8988T (cell line): ENCODE results near the gene NAA40.

Experiments used
- DNase-seq: peaks from one replicate; pipeline ENCODE4 v3.0.0; 2011

NAA40 gene

GRCh38 chr11:63938479-63939396 is at the start of gene NAA40:
NAA40 (plus strand) TSS chr11:63939002; CDS start chr11:63939097, 95 bp downstream.
- peak; percentile 98 for DNase-seq

DNA sequence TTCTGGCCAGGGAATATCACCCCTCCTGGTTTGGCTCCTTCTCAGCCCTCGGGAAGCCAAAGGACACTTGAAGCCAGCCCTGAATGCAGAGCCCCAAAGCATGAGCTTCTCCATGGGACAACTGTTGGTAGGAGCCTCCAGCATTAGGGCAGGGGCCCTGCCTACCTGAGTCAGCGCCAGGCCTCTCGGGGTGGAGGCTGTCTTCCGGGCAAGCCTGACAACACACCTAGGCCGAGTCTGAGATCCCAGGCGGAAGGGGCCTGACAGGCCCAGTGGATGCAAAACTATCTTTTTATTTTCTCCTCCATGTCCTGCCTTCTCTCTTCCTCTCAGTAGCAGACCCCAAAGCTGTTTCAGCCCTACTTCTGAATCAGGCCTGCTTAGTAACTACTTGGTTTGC is 49.5 kb upstream of the NAA40 start:
- no peak for DNase-seq

GRCh38 chr11:63890368-63890767 is 48.4 kb upstream of the NAA40 start:
- DNase-seq, result no peak

- DNase-seq, result no peak
These were observed 46.6 kb upstream of the NAA40 start for GRCh38 chr11:63892228-63892627.

DNA sequence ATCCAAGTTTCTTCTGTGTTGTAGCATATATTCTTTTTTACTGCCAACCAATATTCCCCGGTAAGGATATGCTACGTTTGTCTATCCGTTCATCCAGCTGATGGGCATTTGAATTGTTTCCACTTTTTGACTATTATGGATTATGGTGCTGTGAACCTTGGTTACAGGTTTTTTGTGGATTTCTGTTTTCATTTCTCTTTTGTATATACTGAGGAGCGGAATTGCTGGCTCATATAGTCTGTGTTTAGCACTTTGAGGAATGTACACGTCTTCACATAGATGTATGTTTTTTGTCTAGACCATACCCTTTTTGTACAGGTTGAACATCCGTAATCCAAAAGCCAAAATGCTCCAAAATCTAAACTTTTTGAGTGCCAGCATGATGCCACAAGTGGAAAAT is 45.4 kb upstream of the NAA40 start:
- DNase-seq, result no peak

- DNase-seq, result no peak
These were observed 42.7 kb upstream of the NAA40 start for GRCh38 chr11:63896071-63896470.

DNA sequence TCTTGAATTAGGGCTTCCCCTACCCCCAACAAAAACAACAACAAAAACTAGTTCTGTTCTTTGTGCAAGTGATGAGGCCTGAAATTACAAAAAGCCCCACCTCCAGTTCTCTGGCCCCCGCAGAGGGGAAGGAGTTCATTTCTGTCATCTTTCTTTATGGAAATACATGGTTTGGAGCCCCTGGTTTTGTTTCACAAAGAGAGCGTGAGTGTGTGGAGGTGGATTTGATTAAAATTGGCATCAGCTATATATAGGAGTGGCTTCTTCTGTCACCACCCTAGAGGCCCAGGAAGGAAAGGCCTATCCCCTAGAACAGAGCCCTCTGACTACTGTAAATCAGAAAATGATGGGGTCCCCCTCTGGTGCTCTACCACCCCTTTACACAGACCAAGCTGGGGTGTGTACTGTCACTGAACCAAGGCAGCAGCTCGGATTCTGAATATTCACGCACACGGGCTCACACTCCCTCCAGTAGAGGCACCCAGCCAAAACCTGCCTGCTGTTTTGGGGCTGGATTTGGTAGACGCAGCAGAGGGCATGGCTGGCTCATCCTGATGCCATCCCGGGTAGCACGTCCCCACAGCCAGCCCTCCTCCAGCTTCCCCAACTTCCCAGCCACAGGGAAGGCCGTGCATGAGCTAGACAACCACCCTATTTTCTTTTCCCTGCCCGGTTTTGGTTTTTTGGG is 41.2 kb upstream of the NAA40 start:
- no peak for DNase-seq

DNA sequence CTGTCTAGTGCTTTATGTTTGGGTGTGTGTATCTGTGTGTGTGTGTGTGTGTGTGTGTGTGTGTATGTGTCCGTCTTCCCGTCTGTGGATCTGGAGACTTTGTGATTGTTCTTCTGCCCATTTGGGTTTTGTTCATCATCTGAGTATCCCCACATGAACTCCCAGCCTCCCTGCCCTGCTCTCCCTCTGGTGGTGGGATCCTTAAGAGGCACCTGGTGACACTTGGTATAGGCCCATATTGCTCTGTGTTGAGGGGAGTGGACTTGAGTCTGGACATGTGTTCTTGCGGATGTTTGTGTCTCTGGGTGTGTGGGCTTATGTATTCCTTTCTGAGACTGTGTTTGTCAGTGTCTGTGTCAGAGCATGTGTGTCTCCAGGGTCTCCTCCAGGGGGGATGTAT is 37.1 kb upstream of the NAA40 start:
- no peak for DNase-seq

DNA sequence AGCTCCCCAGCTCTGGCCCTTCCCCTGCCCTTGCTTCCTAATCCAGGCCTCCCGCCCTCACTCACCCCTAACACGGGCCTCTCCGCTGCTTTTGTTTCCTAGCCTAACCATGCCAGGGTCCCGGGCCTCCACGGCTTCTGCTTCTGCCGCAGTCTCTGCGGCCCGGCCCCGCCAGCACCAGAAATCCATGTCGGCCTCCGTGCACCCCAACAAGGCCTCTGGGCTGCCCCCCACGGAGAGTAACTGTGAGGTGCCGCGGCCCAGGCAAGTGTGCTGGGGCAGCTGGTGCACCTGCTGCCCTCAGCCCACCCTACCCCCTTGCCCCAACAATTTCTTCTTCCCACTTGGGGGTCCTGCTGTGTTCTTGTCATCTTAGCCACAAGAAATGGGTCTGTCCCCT is 34.9 kb upstream of the NAA40 start:
- DNase-seq, result no peak

- no peak for DNase-seq
These were observed 34.1 kb upstream of the NAA40 start for GRCh38 chr11:63904743-63905142.

- DNase-seq, result no peak
These were observed 33.6 kb upstream of the NAA40 start for GRCh38 chr11:63905179-63905578.

DNA sequence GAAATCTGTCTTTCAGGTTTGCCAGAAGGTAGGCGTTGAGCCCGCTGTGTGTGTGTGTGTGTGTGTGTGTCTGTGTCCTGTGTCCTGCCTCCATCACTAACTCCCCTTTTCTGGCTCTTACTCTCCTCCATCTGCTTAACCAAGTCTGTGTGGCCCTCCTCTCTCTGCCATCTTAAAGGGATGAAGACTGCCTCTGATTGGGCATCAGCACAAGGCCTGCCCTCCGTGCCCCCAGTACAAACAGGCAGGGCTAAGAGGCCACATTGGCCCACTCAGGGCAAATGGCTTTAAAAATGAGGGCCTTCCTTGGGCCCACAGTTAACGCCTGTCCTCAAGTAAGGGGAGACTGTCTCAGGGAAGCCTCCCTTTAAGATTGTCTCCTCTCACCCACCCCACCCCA is 32.7 kb upstream of the NAA40 start:
- DNase-seq, result no peak

DNA sequence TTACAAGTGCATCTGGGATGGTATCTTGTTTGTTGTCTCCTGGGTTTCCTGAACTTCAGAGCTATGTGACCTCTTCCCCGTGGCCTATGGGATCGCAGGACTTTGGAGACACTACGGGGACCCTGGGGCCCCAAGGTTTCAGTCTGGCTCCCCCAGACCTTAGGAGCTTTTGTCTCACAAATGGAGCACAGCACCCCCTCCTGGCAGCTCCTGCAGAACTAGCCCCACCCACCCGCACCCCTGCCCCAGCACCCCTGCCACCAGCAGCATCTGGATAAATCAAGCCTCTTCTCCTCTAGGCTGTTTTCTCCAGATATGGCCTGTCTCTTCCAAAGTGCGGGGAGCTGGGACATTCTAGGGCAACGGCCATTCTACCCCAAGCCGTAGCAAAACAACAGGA is 32.2 kb upstream of the NAA40 start:
- DNase-seq, result peak; percentile 93

DNA sequence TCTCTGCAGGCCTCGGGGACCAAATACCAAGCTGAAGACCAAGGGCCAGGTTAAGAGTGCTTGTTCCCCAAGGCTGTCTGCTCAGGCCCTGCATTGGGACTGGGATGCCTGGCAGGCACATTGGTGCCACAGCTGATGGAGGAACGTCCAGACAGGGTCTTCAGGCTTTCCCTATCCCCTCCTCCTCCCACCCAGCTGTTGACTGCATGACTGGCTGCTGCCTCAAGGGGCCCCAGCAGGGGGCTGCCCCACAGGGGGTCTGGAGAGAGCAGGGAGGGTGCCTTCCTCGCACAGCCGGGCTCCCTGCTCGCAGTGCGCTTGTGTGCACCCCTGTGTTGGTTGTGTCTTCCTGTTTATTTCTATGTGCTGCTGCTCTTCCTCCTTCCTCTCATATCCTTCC is 31.7 kb upstream of the NAA40 start:
- DNase-seq, result no peak

DNA sequence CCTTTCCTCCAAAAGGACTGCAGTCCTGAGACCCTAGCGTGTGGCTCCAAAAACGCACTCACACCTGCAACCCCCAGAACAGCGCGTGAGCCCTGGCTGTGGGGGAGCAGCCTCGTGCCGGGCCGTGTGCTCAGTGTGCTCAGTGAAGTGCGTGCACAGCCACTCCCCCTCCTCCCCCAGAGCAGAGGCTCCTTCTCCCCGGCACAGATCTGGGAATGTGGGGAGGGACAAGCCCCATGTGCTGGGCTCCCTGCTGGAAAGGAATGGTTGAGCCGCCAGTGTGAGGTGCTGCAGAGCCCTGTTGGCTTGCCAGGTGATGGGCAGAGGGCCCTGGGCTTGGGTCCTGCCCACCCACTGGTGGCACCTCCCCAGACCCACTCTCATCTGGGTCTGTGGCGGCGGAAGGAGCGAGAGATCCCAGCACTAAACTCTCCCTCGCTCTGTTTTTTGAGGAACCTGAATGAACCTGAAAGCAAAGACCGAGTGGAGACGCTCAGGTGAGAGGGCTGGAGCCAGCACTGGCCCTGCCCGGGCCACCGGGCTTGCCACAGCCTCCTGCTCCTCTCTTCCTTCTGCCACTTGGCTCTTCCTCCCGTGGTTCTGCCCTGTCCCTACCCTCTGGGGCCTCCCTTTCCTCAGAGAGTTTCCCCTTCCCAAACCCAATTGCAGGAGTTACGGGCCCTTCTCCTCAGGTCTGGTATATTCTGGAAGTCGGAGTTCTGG is 30.8 kb upstream of the NAA40 start:
- DNase-seq, result peak; percentile 78

- DNase-seq, result no peak
These were observed 30.0 kb upstream of the NAA40 start for GRCh38 chr11:63908631-63909401.

- peak; percentile 72 for DNase-seq
These were observed 29.0 kb upstream of the NAA40 start for GRCh38 chr11:63909591-63910506.

DNA sequence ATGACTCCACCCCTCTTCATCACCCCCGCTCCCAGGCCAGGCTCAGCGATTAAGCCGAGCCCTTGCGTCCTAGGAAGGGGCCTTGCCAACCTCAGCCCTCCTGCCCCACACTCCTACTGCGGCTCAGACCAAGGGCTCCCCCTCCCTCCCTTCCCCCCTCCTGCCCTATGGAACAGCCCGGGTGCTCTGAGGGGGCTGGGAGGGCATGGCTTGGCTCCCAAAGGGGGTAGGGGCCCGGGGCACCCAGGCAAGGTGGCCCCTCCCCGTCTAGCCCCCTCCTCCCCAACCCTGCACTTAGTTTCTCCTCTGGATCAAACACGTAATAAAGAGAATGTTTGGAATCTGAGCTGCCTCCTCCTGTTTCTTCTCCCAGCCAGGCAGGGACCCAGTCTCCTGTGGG is 28.1 kb upstream of the NAA40 start:
- no peak for DNase-seq

DNA sequence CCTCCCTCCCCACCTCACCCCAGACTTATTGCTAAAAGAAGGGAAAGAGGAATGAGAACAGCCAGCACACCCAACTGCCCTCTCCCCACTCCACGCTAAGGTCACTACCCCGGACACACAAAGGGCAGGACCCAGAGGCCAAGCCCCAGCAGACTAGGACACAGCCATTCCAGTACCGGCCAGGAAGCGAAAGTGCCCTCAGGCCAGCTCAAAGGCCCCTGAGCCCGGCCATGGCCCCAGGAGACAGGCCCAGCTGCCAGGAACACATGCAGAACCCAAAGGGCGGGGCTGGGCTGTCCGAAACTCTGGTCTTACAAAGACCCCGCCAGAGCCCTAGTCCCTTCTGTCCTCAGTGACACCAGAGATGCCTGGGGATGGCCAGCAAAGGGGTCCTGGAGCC is 27.4 kb upstream of the NAA40 start:
- DNase-seq, result no peak

DNA sequence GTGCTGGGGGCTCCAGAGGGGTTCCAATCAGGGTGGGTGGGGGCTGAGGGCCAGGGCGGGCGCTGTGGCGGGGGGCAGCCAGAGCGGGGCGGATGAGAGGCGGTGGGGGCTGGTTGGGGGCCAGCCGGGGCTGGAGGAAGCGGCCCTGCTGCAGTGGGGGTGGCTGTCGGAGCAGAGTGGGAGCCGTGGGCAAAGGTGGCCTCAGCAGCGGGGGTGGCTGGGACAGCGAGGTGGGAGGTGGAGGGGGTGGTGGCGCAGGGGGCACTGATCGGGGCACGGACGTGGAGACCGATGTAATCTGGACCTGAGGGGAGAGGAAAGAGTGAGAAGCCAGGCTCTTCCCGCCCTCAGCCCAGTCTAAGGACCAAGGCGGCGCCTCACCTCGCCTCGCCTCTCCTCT is 26.9 kb upstream of the NAA40 start:
- DNase-seq, result no peak

GRCh38 chr11:63912678-63913077 is 26.1 kb upstream of the NAA40 start:
- DNase-seq, result no peak
